ENCODE results near the gene ADCY10.

GRCh38 chr1:167770127-167770526 lies 143.8 kb downstream of the ADCY10 start:
- TF ChIP-seq POLR2AphosphoS5 (IDR thresholded peaks at IDR 0.05; ENCODE audit: borderline replicate concordance, low read depth, low read length) (no peak), EZH2 (IDR thresholded peaks at IDR 0.05) (no peak), FOXP2 (optimal IDR thresholded peaks at IDR 0.05; ENCODE audit: control extremely low read depth, extremely low read length, insufficient read depth) (no peak)
